Hypothalamus (tissue), 51 donors: Measurements from ENCODE around the gene SLC25A10.
"Not testable (repeated sequence)": the region's sequence is repeated elsewhere in the genome, so short reads cannot be mapped to it uniquely, and the experiment has no call there.

ENCODE experiments used
- DNase-seq, 51 donors: peaks; one replicate each; lab custom pipeline; 2025; lab: John Stamatoyannopoulos, UW

Gene SLC25A10

GRCh38 chr17:81717049-81717765, 5.1 kb downstream of the SLC25A10 start:
- no peak for DNase-seq

- no peak for DNase-seq
Measured at GRCh38 chr17:81717766-81718089, 5.6 kb downstream of the SLC25A10 start.

- peak in 20 of 51 donors; percentile 10 to 65 (median 36) for DNase-seq
Measured at GRCh38 chr17:81719410-81720266, 7.6 kb downstream of the SLC25A10 start.

GRCh38 chr17:81720267-81721071, 8.4 kb downstream of the SLC25A10 start:
- DNase-seq: no peak

- peak in 22 of 51 donors; percentile 6 to 57 (median 34) for DNase-seq
Measured at GRCh38 chr17:81722184-81723120, 10.4 kb downstream of the SLC25A10 start.

GRCh38 chr17:81723651-81724209, 11.6 kb downstream of the SLC25A10 start:
- DNase-seq: no peak

GRCh38 chr17:81725439-81725838, 13.4 kb downstream of the SLC25A10 start:
- DNase-seq: no peak

GRCh38 chr17:81726004-81726403, 13.9 kb downstream of the SLC25A10 start:
- no peak for DNase-seq

- no peak for DNase-seq
Measured at GRCh38 chr17:81727324-81728031, 15.4 kb downstream of the SLC25A10 start.

GRCh38 chr17:81733507-81734404, 21.7 kb downstream of the SLC25A10 start:
- DNase-seq: peak in 49 of 51 donors; percentile 13 to 86 (median 62)

GRCh38 chr17:81734405-81735263, 22.6 kb downstream of the SLC25A10 start:
- no peak for DNase-seq

GRCh38 chr17:81735264-81736102, 23.4 kb downstream of the SLC25A10 start:
- peak in 1 of 51 donors; percentile 8 for DNase-seq

GRCh38 chr17:81737947-81738800, 26.1 kb downstream of the SLC25A10 start:
- no peak for DNase-seq

- no peak for DNase-seq
Measured at GRCh38 chr17:81738801-81739393, 26.8 kb downstream of the SLC25A10 start.

GRCh38 chr17:81739593-81739992, 27.5 kb downstream of the SLC25A10 start:
- not testable (repeated sequence) for DNase-seq
